Psoas muscle (tissue), 8 donors: ENCODE measurements around the gene DEPDC5. TPM values are rescaled to one million over a fixed set of nuclear protein-coding genes. Genes with fewer than 3 reads are reported as not detected.

Source experiments
- ATAC-seq, 4 donors: fragments of 200-7000 bp; cut with Tn5 transposase; one replicate each; pipeline ENCODE4 v1.9.1; 2020; ENCODE audit warnings: moderate library complexity in 3 of 4, mild to moderate bottlenecking in 2 of 4
- DNase-seq, 2 donors: peaks; one replicate each; pipeline ENCODE4 v3.0.0-alpha.2; 2020
- H3K27ac ChIP-seq: fragments of 200-600 bp; one replicate; pipeline ENCODE4 v1.8.0; 2022
- H3K27me3 ChIP-seq, 3 donors: fragments of 200-600 bp in 1 of 3; one replicate each; pipeline versions ENCODE4 v1.6.1 to v1.8.0; 2013 to 2022; ENCODE audit warnings: low read length in 2 of 3, mild to moderate bottlenecking in 2 of 3, moderate library complexity in 1 of 3; ENCODE audit not compliant: insufficient read depth in 3 of 3
- H3K36me3 ChIP-seq, 2 donors: fragments of 200-600 bp in 1 of 2; one replicate each; pipeline versions ENCODE4 v1.6.1 to v1.8.0; 2013 to 2022; ENCODE audit warnings: low read depth in 1 of 2, mild to moderate bottlenecking in 1 of 2, moderate library complexity in 1 of 2; ENCODE audit not compliant: insufficient read depth in 1 of 2
- H3K4me1 ChIP-seq: fragments of 200-600 bp; one replicate; pipeline ENCODE4 v1.8.0; 2022
- H3K4me3 ChIP-seq: fragments of 200-600 bp; one replicate; pipeline ENCODE4 v1.8.0; 2022; ENCODE audit warnings: mild to moderate bottlenecking
- H3K9me3 ChIP-seq: fragments of 200-600 bp; one replicate; pipeline ENCODE4 v1.8.0; 2022
- CTCF ChIP-seq: fragments of 200-600 bp; IDR thresholded peaks from one replicate; pipeline ENCODE4 v1.8.0; 2022; ENCODE audit warnings: antibody characterized with exemption
- WGBS, 3 donors: extraction: QIAGEN DNeasy Blood & Tissue Kit; methylation state at CpG; one replicate each; pipeline versions ENCODE4 v1.1.6 to v1.1.7; 2013; 5-methylcytosine and 5-hydroxymethylcytosine counted together
- intact Hi-C, 2 donors: fragments of 100-400 bp; cut with DNase I; formaldehyde crosslinking; loops; one replicate each; pipeline versions ENCODE4 v1.11.0 to v1.14.2; 2022
- polyA plus RNA-seq, 3 donors: library from polyadenylated mRNA; stranded (reverse); fragments of 200-250 nt; gene quantifications; one replicate each; pipeline ENCODE4 v1.2.3, GENCODE V29; 2013
- total RNA-seq, 4 donors: library from RNA; stranded (reverse); fragmentation: NEBNext Ultra II Directional in 2 of 4; extraction: Animal tissue kit (Norgen Biotek cat#: 25700) in 2 of 4; gene quantifications; one replicate each; pipeline versions ENCODE4 v1.2.1 to v1.2.4, GENCODE V29; 2021 to 2023
- donor health status: healthy with polysubstance abuse.
- donor health status: DM: no; HTN: no; CAD: no; lungs with moderate emphysema.
- donor health status: Bipolar disorder and iron deficiency.
- donor health status: healthy.
- donor health status: DM: yes; HTN: yes; CAD: no.
- donor health status: DM: no; HTN: no; CAD: no.
- donor health status: DM: no; HTN: no; CAD: no.
- donor health status: DM: yes; HTN: yes; CAD: no.

The DEPDC5 gene
- total and polyA plus RNA-seq, 7 donors, result 6.3 to 15.6 (median 9.1) TPM

- Histone ChIP-seq H3K4me1 (peaks cover 33% of the 10 kb centered on the region), H3K9me3 (no peaks in the 10 kb centered on the region), H3K27me3 (no peaks in the 10 kb centered on the region), H3K36me3 (peaks cover 12 to 30% of the 10 kb centered on the region in 2 donors), H3K27ac (no peak overlapping the region), H3K4me3 (no peak overlapping the region)
- ATAC-seq, result no peak
- 95 to 97% (median 96%) methylated on average over 12 of the region's 12 CpGs for WGBS, 3 donors
- TF ChIP-seq CTCF, result no peak
- intact Hi-C loops, result no loop called here
- DNase-seq, result no peak
These were observed 202.5 kb downstream of the DEPDC5 start for GRCh38 chr22:31956360-31956759.

Other genes with a start within 250 kb of the DEPDC5 start
- gene PISD, start 91.8 kb upstream of the DEPDC5 start, total RNA-seq, result 10 to 100 TPM; 11.1 to 24.2 (median 17.2) TPM
- 10 to 100 TPM; 10.2 to 18.7 (median 15.2) TPM for gene PISD, start 91.8 kb upstream of the DEPDC5 start, polyA plus RNA-seq
- gene PRR14L, start 3.9 kb upstream of the DEPDC5 start, total RNA-seq, result 10 to 100 TPM in 3 of 4 donors, 1 to 10 TPM in 1; 8.8 to 16.4 (median 12.6) TPM
- gene PRR14L, start 3.9 kb upstream of the DEPDC5 start, polyA plus RNA-seq, result 1 to 10 TPM; 2.7 to 7.0 (median 5.8) TPM
- gene YWHAH, start 190.5 kb downstream of the DEPDC5 start, total RNA-seq, result 100 to 1,000 TPM in 1 of 4 donors, 10 to 100 TPM in 3; 47.8 to 116 (median 53.0) TPM
- gene YWHAH, start 190.5 kb downstream of the DEPDC5 start, polyA plus RNA-seq, result 100 to 1,000 TPM in 1 of 3 donors, 10 to 100 TPM in 2; 48.4 to 133 (median 71.9) TPM